ENCODE measurements around the gene HGS.

Gene HGS

DNA sequence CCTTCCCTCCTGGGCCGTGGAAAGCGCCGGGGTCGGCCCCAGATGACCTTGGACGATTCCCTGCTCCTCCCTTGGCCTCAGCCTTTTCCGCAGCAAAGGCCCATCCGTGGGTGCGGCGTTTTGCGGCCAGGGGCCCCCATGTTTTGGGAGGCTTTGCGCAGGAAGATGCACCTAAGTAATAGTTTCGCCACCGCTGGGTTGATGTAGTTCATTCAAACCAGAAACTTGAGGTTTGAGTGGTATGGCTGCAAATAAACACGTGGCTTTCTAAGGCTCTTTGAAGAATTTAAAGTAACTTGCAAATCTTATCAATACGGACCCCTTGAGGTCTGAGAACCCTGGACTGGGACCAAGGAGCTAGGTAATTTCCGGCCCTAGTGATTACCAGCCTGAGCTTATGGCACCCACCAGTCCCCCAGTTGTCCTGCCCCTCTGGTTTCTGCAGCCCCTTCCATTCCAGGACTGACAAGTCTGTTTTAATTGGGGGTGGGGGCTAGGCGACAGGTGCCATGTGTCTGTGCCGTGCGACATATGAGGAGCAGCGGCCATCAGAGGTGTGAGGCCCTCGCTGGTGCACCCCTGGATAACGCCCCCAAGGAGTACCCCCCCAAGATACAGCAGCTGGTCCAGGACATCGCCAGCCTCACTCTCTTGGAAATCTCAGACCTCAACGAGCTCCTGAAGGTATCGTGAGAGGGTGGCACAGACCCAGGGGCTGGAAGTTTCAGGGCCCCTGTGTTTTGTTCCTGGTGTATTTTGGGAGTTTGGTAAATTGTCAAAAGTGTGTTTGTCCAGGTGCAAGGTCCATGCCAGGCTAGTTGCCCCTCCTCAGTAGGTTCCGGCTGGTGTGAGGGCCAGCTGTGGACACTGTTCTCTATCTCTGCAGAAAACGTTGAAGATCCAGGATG lies 20.2 kb downstream of the HGS start:
- DNase-seq (ENCODE audit: low read depth in 2 of 2) = no peak

DNA sequence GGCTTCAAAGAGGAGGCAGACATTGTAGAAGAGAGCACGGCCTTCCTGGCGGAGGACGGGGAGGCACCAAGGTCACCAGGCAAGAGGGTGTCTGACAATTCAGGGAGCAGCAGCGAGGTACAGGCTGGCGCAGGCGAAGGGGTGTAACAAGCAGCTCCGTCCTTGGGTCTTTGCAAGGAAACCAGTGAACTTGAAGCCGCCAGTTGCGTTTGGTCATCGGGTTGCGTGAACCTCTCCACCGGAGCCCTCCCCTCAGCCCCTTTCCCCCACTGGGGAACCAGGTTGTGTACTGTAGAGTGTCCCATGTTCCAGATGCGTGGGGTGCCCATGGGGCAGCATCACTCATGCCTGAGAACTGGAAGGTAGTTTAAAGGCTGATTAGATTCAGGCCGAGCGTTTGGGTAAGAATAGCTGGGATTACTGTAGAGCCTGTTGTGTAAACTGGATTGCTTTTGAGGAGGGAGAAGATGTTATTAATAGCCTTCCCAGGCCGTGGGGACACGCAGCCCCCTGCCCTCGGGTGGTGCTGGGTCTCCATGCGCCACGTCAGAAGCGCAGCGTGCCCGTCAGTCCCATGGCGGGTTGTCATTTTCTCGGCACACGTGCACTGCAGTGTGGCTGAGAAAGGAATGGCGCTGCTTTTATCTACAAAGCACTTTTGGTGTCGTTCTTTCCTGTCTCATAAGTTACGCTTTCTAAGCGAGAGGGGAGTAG lies 21.9 kb downstream of the HGS start:
- no peak for DNase-seq (ENCODE audit: low read depth in 2 of 2)

DNA sequence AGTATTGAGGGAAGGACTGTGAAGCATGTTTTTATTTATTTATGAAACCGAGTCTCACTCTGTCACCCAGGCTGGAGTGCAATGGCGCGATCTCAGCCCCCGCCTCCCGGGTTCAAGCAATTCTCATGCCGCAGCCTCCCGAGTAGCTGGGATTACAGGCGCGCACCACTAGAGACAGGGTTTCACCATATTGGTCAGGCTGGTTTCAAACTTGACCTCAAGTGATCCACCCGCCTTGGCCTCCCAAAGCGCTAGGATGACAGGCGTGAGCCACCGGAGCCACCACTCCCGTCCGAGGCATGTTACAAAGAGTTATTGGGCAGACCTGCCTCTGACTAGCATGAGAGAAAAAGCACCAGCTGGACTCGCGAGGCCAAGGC lies 22.4 kb downstream of the HGS start:
- no peak for DNase-seq (ENCODE audit: low read depth in 2 of 2)

DNA sequence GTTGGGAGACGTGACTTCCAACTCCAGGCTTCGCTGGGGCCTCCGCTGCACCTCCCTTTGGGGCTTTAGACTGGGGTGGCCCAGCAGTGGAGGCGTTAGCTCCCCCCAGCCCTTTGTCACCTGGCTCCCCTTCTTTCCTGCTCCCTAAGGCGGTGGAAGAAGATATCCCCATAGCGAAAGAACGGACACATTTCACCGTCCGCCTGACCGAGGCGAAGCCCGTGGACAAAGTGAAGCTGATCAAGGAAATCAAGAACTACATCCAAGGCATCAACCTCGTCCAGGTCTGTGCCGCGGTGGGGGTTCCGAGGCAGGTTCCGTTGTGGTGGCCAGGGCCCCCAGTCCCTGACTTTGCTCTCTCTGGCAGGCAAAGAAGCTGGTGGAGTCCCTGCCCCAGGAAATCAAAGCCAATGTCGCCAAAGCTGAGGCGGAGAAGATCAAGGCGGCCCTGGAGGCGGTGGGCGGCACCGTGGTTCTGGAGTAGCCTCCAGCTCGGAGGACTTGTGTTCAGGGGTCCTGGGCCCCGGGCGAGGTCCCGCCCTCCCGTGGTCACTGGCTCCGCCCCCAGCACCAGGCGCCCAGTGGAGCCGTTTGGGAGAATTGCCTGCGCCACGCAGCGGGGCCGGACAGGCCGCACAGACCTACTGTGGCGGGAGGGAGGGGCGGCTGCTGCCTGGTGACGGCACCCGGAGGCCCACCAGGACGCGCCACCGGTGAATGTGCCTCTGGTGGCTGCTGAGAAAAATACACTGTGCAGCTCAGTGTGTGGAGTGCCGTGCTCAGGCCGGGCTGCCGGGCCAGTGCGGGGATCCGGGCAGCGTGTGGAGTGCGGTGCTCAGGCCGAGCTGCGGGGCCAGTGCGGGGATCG lies 23.2 kb downstream of the HGS start:
- DNase-seq (ENCODE audit: low read depth in 2 of 2) = no peak

DNA sequence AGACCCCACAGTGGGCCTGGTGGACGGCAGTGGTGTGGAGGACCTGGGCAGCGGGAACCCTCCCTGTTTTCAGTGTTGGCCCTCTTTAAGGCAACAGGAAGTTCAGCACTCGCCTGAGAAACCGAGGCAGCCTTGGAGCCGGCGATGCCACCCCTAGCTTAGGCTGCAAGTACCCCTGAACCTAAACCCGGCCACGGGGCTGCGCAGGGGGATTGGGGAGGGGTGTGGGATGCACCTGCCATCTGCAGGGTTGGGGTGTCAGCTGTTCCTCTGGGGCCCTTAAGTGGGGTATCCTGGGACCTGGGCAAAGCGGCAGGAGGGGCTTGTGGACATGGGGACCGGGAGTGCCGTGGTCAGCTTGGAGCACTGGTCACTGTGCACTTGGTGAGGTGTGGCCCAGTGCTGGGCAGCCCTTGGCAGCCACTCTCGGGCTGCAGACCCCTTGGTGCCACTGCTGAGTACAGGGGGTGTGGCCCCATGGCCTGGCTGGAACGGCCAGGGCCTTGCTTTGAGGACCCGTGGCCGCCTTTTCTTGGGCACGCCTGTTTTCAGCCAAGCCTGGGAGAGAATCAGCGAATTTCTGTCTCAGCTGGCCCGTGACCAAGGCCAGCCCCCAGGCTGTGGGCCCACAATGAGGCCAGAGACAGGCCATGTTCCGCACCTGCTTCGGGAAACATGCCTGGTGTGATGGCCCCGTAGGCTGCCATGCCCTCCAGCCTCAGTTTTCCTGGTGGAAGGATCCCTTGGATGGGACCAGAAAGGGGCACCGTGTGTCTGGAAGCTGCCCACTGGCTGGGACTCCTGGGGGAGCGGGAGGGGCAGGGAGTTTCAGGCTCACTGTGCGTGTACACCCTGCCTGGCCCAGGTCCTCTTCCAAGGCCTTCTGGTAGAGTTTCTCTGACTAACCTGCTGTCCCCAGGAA lies 24.2 kb downstream of the HGS start:
- no peak for DNase-seq (ENCODE audit: low read depth in 2 of 2)

DNA sequence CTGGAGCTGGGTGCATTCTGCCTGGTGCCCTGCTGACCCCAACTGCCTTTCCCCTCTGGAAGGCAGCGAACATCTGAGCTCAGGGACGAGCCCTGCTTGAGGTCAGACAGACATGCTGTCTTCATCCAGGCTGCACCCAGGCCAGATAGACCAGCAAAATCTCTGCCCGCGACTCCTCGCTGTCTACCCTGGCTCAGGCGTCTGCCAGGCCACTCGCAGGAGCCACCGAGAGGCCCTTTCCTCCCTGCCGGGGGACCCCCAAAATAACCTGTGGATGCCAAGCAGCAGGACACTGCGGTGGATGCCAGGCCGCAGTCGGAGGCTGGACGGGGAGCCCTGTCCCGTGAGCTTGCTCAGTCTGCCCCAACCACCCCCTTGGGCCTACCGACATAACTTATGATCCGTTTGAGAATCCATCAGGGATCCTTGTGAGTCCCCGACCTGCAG lies 25.0 kb downstream of the HGS start:
- no peak for DNase-seq (ENCODE audit: low read depth in 2 of 2)

DNA sequence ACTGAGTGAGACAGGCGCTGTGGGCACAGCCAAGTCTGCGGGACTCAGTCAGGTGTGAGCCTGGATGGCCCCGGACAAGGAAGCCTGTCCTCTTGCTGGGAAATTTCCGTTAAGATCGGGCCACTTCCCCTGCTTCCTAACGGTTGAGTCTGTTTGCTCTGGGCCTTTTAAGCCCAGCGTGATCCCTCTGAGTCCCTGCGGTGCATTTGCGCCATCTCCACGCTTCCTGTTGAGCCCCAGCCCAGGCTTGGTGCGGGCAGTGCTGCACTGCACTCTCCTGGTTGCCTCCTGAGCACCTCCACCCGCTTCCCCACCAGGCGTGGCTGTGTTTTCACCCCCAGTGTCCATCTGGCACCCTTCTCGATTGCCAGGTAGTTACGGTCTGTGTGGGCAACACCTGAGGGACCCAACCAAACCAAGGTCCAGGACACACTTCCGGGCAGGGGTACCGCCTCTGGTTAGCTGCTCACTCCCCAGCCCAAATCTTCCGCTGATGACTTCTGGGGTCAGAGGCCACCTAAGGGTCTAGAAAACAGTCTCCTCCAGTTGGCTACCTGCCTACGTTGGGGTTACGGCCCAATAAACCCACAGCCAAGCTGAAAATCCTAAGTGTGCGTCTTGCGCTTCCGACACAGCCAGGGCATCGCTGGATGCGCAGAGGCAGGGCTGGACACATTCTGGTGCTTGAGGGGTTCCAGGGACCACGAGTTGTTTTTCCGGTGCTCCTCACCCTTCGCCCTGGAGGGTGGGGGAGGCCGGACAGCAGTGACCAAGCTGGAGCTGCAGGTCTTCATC lies 26.9 kb downstream of the HGS start:
- DNase-seq (ENCODE audit: low read depth in 2 of 2) = no peak

DNA sequence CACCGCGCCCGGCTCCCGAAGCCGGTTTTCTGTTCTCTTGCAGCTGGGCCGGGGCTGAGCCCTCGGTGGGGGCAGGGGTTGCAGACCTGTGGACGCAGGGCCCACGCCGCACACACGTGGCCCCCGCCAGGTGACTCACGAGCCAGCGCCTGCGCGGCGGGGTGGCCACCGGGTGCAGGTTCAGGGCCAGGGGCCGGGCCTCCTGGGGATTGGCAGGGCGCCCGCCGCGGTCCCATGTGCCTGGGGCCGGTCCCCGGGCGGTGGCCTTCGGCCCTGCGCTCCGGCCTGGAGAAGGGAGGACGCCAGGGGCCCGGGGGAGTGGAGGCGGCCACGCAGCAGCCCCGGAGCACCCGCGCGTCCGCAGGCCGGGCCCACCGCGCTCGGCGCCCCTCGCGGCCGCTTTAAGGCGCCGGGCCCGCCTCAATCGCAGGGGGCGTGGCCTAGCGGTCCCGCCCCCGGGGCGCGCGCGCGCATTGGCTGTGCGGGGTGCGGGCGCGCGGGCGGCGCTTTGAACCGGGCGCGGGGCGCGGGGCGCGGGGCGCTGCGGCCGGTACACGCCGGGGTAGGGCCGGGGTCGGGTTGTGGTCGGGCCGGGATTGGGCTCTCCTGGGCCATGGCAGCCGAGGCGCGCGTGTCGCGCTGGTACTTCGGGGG lies 28.1 kb downstream of the HGS start, which contains the start of gene SLC25A10:
Gene SLC25A10, plus strand, starts transcription at position 471 of the 654 bp plus-strand sequence. Its CDS starts 143 bp downstream, at position 614.
- peak; percentile 42 to 43 for DNase-seq (ENCODE audit: low read depth in 2 of 2)

DNA sequence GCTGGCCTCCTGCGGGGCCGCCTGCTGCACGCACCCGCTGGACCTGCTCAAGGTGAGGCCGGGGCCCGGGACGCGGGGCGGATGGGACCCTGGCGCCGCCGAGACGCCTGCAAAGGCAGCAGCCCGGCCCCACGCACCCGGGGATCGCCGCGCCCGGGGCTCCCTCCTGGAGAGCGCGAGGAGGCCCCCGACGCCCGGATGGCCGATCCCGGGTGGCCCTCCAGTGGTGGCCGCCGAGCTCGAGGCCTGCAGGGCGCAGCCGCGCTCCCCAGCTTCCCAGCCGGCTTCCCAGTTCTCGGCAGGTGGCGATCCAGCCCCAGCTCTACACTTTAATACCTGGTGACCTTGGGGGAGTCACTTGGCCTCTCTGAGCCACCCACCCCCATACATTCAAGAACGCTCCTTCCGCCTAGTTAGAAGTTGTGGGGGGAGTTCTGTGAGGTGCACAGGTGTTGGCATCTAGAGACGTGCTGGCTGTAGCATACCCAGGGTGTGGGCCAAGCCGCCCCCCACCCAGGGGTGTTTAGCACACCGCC lies 28.7 kb downstream of the HGS start:
- no peak for DNase-seq (ENCODE audit: low read depth in 2 of 2)

DNA sequence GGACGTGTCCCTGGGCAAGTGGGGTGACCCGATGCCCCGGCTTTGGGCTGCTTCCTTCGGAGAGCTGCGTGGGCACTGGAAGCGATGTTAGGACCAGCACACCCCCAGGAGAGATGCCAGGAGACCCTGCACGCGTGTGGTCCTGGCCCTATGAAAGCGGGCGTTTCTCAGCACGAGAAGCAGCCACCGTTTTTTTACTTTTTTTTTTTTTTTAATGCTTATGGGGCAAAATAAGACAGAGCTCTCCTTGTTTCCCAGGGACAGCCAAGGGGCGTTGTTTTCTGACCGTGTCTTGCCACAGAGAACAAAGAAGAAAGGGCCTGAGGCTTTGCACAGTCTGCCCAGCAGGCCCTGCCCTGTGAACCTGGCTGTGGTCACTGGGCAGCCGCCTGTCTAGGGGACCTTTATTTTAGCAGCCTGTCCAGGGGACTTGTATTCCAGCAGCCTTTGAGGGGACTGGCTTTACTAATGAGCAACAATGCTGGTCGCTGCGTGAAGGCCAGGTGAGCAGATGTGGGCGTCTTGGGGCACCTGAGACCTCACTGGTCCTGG lies 29.3 kb downstream of the HGS start:
- no peak for DNase-seq (ENCODE audit: low read depth in 2 of 2)

DNA sequence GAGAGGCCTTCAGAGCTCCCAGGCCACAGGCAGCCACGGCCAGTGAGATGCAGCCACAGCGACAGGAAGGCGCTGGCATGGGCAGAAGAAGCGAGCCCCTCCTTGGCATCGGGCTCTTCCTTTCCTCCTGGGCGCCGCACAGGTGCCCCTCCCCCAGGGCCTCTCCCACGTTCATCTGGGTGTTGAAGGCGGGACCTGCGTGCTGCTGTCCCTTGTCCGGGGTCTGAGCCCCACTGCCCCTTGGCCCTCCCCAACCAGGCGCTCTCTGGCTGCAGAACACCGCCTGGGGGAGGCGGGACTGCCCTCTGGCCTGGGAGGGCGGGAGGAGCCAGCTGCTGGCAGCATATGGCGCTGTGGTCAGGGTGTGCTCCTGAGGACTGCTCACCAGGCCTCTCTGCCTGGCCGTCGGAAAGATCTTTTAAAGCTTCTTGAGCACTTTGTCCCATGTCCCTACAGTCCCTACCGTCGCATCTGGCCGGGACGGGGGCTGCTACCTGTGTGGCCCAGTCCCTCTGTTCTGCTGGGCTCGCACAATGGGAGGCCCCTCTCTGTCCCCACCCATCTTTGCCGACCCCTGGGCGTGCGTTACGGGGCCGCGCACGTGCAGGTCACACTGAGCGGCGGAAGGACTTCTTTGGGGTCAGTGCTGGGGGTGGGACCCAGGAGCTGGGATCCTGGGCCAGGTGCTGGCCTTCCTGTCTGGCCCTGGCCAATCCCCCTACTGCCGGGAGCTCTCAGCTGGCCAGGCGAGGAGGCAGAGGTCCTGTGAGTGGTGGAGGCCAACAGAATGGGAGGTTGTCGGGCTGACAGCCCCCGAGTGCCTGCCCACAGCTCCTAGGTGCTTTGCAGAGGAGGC lies 30.0 kb downstream of the HGS start:
- DNase-seq (ENCODE audit: low read depth in 2 of 2) = no peak

DNA sequence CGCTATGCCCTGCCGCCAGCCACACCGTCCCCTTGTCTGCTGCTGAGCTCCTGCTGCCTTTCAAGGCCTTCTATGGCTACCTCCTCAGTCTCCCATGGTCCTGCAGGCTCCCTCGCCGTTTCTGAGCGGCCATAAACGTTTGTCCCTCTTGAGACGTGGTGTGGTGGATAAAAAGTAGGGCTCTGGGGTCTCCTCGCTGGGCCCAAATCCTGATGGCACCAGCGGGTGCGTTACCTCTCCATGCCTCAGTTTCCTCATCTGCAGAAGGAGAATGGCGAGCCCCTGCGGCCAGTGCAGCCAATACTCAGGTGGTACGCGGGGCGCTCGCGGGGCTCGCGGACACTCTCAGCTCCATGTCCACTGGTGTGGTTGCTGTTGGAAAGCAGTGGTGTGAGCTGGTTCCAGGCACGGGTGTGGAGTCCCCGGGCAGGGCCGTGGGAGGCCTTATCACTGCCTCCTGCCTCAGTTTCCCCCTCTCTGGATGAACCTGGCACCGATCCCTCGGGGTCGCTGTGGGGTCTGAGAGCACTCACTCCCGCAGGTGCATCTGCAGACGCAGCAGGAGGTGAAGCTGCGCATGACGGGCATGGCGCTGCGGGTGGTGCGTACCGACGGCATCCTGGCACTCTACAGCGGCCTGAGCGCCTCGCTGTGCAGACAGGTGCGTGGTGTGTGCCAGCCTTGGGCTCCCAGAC lies 30.7 kb downstream of the HGS start:
- DNase-seq (ENCODE audit: low read depth in 2 of 2) = no peak

DNA sequence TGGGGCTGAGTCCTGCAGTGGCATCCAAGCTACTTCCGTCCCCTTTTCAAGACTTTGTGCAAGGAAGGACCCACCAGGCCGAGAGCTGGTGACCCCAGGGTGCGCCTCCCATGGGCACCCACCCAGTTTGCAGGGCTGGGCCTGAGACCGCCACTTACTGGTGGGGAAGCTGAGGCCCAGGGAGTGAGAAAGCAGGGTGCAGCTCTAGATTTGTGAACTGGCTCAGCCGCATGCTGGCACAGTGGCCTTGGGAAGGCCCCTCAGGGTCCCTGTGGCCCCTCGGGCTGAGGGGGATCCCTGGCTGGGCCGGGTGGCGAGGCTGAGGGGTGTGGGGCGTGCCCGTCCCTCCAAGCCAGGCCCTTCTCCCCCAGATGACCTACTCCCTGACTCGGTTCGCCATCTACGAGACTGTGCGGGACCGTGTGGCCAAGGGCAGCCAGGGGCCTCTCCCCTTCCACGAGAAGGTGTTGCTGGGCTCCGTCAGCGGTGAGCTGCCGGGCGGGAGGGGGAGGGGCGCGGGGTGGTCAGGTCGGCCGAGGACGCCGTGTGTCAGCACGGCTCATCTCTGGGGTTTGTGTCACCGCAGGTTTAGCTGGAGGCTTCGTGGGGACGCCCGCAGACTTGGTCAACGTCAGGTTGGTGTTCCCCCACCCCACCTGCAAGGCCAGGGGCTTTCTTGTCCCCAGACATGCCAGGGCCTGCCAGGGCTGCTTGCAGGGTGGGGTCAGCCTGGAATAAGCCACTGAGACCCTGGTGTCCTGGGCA lies 31.5 kb downstream of the HGS start:
- DNase-seq (ENCODE audit: low read depth in 2 of 2) = no peak

DNA sequence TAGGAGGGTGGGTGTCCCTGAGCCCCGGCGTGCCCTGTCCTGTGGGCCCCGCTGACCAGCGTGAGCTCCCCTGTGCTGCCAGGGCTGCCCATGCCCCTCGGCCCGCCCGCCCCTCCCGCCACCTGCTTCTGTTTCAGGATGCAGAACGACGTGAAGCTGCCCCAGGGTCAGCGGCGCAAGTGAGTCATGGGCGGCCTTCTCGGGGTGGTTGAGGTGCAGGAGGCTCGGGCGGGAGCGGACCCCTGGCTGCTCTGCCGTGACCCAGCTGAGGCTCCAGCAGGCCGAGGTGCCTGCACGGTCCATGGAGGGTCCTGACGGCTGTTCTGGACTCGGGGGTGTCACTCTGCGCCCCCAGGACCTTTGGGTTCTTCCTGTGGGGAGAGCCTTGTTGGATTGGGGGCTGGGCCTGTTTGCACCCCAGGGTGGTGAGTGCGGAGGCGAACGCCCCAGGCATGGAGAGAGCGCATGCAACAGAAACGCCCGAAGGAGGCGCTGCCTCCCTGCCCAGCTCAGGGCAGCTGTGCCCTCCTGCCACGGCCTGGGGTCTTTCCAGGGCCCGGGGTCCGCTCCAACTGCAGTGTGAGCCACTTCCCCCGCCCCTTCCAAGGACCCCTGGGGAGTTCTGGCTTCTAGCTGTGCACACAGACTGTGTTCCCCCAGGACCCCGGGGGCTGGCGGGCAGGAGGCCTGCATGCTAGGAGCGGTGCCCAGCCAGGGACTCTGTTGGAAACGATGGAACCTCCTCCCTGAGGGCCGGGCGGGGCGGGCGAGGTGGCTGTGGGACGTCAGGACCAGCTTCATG lies 32.3 kb downstream of the HGS start:
- no peak for DNase-seq (ENCODE audit: low read depth in 2 of 2)

DNA sequence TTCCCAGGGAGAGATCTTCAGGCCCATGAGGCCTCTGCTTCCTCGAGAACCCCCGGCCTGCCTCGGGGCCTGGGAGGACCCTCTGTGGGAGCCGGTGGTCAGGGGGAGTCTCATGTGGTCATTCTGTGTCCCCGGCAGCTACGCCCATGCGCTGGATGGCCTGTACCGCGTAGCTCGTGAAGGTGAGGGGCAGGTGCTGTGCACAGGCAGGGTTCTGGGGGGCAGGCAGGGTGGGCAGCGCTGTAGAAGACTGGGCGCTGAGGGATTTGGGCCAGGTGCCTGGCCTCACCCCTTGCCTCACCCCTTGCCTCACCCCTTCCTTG lies 32.8 kb downstream of the HGS start:
- DNase-seq (ENCODE audit: low read depth in 2 of 2) = no peak
